ENCODE measurements around the gene VAMP4.
"Not testable (repeated sequence)": the region's sequence is repeated elsewhere in the genome, so short reads cannot be mapped to it uniquely, and the experiment has no call there.

Gene VAMP4

DNA sequence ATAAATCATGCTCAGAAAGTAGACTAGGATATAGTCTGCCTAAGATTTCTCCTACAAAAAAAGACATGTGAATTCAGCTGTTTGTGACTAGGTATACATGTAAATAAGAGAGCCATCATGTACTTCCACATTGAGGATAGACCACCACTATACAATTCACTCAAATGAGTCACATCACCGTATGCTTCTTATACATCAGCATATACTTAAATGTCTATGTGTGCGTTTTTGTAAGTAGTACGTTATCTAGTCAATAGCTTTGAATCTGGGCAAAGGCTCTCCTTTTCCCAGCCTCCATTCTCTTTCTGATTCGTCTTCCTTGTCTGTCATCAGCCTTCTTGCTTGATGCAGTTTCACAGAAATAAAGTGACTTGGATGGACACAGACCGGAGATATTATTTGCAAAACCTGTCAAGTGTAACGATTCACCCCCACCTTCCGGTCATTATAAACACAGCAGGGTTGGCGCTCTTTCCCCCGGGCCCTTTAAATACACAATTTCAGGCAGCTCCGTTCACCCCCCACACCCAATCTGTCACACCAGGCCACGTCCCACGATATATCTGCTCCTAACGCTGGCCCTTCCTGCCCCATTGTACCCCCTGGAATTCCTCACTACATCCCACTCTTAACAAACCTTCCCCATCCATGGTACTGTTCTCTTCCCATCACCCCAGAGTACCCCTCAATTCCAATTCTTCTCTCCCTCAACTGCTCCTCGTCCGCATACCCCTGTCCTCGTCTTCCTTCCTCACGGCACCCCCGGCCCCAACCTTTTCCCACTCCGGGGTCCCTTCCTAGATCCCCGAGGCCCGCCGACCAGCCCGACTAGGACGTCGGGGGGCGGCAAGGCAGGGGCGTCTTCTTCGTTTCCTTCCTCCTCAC, 636 bp downstream of the VAMP4 start:
- TF ChIP-seq, protein P1, sequence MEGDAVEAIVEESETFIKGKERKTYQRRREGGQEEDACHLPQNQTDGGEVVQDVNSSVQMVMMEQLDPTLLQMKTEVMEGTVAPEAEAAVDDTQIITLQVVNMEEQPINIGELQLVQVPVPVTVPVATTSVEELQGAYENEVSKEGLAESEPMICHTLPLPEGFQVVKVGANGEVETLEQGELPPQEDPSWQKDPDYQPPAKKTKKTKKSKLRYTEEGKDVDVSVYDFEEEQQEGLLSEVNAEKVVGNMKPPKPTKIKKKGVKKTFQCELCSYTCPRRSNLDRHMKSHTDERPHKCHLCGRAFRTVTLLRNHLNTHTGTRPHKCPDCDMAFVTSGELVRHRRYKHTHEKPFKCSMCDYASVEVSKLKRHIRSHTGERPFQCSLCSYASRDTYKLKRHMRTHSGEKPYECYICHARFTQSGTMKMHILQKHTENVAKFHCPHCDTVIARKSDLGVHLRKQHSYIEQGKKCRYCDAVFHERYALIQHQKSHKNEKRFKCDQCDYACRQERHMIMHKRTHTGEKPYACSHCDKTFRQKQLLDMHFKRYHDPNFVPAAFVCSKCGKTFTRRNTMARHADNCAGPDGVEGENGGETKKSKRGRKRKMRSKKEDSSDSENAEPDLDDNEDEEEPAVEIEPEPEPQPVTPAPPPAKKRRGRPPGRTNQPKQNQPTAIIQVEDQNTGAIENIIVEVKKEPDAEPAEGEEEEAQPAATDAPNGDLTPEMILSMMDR (IDR thresholded peaks at IDR 0.05): no peak
- Histone ChIP-seq H3K4me3 (peak overlapping the region; percentile 72), H3K27ac (peak overlapping the region; percentile 94 to 99)
- DNase-seq (ENCODE audit: low spot score): no peak

DNA sequence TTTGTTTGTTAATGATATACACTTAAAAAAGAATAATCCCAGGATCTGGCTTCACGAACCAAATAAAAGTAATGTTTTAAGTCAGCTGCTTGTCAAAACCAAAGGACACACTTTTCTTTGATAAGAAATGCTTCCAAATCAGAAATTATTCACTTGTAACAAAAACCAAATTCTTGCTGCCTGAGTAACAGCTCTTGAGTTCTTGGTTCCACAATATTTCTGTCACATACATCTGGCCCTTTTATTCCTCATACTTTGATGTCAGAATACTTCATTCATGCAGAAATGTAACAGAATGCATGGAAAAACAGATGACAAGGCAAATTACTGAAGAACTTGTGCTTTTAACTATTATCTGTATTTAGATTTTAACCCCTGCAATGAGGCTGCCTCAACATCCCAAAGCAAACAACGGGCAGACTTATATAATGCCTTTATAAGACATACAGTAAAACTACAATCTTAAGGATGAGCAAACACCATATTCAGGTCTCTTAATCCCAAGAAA, 1.5 kb downstream of the VAMP4 start:
- DNase-seq (ENCODE audit: low spot score): no peak
- peak overlapping the region; percentile 72 for H3K4me3 ChIP-seq
- H3K27ac ChIP-seq: peak overlapping the region; percentile 94 to 99
- TF ChIP-seq, protein P1 (IDR thresholded peaks at IDR 0.05): no peak

DNA sequence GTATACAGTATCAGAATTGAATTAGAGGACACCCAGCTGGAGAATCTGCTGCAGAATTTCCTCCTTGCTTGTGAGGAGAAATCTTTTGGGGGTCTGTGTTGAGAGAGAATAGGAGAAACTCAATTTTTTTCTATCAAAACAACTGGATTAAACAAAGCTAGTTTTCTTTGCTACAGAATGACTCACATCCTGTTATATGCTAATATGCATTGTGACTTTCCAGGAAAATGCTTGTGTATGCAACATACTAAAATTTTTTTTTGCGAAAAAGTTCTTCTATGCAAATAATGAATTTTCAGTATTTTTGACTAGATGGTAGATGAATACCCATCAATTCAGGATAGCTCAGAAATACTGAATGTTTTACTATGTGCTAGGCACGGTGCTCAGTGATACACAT, 2.2 kb downstream of the VAMP4 start:
- H3K4me3 ChIP-seq: no peak overlapping the region
- DNase-seq (ENCODE audit: low spot score): no peak
- TF ChIP-seq, protein P1 (IDR thresholded peaks at IDR 0.05): no peak
- peak overlapping the region in 1 of 2 donors; percentile 39 for H3K27ac ChIP-seq

DNA sequence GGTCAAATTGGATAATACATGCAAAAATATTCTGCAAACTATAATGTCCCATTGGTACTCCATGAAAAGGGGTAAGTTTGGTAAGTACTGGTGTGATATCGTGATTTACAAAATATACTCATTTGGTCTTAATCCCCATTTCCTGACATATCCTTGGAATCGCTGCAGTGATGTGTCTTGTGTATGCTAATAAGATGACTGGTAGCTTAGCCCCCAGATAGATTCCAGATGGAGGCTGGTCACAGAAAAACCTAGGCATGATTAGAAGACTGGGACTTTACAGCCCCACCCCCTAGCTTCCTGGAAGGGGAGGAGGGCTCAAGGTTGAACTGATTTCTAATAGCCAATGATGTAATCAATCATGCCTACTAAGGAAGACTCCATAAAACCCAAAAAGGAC, 3.0 kb downstream of the VAMP4 start:
- peak overlapping the region in 1 of 2 donors; percentile 39 for H3K27ac ChIP-seq
- TF ChIP-seq, protein P1 (IDR thresholded peaks at IDR 0.05): no peak

DNA sequence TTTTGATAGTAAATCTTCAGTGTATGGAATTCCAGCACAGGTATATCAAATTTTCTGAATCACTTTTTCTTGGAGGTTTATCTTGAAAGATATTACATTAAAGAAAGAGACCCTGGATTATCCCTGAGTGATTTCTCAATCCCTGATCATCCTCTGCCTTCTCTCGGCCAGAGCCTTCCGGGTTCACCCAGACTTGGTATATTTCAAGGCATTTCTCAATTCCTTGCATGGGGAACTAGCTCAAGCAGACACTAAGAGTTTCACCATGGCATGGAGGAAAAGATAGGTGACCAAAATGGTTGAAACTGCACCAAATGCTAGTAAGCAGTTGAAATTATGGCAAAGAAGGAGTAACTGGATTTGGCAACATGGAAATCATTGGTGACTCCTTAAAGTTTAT, 5.7 kb downstream of the VAMP4 start:
- DNase-seq (ENCODE audit: low spot score): no peak
- Histone ChIP-seq H3K27ac (no peak overlapping the region), H3K4me3 (no peak overlapping the region)
- TF ChIP-seq, protein P1 (IDR thresholded peaks at IDR 0.05): no peak

More for the DNA sequence above, 3.0 kb downstream of the VAMP4 start:
- no peak overlapping the region for H3K4me3 ChIP-seq
- DNase-seq (ENCODE audit: low spot score): no peak

DNA sequence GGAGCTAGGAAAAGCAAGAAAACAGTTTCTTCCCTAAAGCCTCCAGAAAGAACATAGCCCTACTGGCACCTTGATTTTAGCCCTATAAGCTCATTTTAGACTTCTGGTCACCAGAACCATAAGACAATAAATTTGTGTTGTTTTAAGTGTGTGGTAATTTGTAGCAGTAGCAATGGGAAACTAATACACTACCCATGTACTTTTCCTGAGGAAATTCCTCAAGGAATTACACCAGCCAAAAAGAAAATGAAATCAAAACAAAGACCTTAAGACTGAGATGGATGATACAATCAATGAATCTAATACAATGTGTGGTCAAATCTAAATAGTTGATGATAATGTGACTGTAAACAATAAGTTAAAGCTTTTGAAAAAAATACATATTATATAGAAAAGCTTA, 11.8 kb downstream of the VAMP4 start:
- TF ChIP-seq, protein P1 (IDR thresholded peaks at IDR 0.05): no peak
- Histone ChIP-seq H3K27ac (no peak overlapping the region), H3K4me3 (no peak overlapping the region)
- no peak for DNase-seq (ENCODE audit: low spot score)

DNA sequence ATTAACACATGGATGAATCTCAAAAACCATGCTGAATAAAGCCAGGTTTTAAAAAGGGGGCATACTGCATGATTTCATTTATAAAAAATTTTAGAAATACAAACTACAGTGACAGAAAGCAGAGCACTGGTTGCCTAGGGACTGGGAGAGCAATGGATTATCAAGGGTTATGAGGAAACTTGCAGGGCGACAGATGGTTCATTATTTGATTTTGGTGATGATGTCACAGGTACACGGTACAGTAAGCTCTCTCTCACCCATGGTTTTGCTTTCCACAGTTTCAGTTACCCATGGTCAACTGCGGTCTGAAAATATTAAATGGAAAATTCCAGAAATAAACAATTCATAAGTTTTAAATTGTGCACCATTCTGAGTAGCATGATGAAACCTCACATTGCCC, 14.1 kb downstream of the VAMP4 start:
- H3K27ac ChIP-seq: no peak overlapping the region
- H3K4me3 ChIP-seq: no peak overlapping the region
- TF ChIP-seq, protein P1 (IDR thresholded peaks at IDR 0.05): no peak
- DNase-seq (ENCODE audit: low spot score): no peak

DNA sequence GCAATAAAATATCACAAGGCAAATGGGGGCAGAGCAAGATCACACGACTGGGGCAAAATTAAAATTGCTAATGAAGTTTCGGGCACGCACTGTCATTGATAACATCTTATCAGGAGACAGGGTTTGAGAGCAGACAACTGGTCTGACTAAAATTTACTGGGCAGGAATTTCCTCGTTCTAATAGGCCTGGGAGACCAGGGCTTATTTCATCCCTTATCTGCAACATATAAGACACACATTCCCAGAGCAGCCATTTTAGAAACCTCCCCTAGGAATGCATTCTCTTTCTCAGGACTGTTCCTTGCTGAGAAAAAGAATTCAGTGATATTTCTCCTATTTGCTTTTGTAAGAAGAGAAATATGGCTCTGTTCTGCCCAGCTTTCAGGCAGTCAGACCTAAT, 18.7 kb downstream of the VAMP4 start:
- DNase-seq (ENCODE audit: low spot score); H3K27ac ChIP-seq; H3K4me3 ChIP-seq: not testable (repeated sequence)
